Activated T-helper 17 cell treated with anti-CD3 and anti-CD28 coated beads, Interleukin-2, amount 50 U/mL, for 72 hours (primary cell): ENCODE results near the gene GAB3. TPM values are rescaled to one million over a fixed set of nuclear protein-coding genes. Genes with fewer than 3 reads are reported as not detected.

Experiments
- ATAC-seq: fragments of 150-1000 bp; cut with Tn5 transposase; replicated peaks from 2 replicates; pipeline ENCODE4 v1.10.0; 2021; ENCODE audit warnings: mild to moderate bottlenecking, moderate library complexity
- H3K27ac Mint-ChIP-seq: one replicate; pipeline ENCODE4 v1.8.0; 2022; ENCODE audit warnings: mixed read lengths
- H3K27me3 Mint-ChIP-seq: one replicate; pipeline ENCODE4 v1.8.0; 2022; ENCODE audit warnings: mixed read lengths
- H3K36me3 Mint-ChIP-seq: one replicate; pipeline ENCODE4 v1.8.0; 2022; ENCODE audit warnings: low read depth, mild to moderate bottlenecking, mixed read lengths
- H3K4me1 Mint-ChIP-seq: one replicate; pipeline ENCODE4 v1.8.0; 2022; ENCODE audit warnings: mixed read lengths
- H3K4me3 Mint-ChIP-seq: one replicate; pipeline ENCODE4 v1.8.0; 2022; ENCODE audit warnings: mild to moderate bottlenecking, mixed read lengths
- H3K9me3 Mint-ChIP-seq: one replicate; pipeline ENCODE4 v1.8.0; 2022; ENCODE audit warnings: mixed read lengths
- total RNA-seq, 2 donors: library from RNA; stranded (reverse); gene quantifications; one replicate each; pipeline ENCODE4 v1.2.3, GENCODE V29; 2022

GAB3 gene
- total RNA-seq, 2 donors from 2014 or later: 12.1 to 13.5 TPM

GRCh38 chrX:154775419-154776349 lies 24.8 kb upstream of the GAB3 start:
- Mint-ChIP-seq H3K4me3 (peak overlapping the region; percentile 33), H3K36me3 (peaks cover 74% of the 10 kb centered on the region), H3K9me3 (no peaks in the 10 kb centered on the region), H3K27me3 (no peaks in the 10 kb centered on the region), H3K4me1 (peaks cover 13% of the 10 kb centered on the region), H3K27ac (no peak overlapping the region)
- peak; percentile 80 for ATAC-seq

DNA sequence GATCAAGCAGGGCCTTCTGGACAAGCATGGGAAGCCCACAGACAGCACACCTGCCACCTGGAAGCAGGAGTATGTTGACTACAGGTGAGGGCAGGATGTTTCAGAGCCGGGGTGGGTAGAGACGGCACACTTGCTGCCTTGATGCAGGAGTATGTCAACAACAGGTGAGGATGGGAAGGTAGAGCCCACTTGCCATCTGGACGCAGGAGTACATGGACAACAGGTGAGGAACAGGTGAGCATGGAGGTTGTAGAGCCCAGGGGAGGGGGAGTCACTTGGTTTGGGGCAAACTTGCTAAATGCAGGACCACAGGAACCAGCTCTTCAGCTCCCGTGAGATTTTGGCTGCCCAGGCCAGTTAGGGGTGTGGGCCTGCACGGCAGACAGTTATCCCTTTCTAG lies 23.7 kb upstream of the GAB3 start:
- Mint-ChIP-seq H3K4me1 (peaks cover 13% of the 10 kb centered on the region), H3K9me3 (no peaks in the 10 kb centered on the region), H3K36me3 (peaks cover 84% of the 10 kb centered on the region), H3K27ac (peak overlapping the region; percentile 52), H3K4me3 (no peak overlapping the region), H3K27me3 (no peaks in the 10 kb centered on the region)
- no peak for ATAC-seq

DNA sequence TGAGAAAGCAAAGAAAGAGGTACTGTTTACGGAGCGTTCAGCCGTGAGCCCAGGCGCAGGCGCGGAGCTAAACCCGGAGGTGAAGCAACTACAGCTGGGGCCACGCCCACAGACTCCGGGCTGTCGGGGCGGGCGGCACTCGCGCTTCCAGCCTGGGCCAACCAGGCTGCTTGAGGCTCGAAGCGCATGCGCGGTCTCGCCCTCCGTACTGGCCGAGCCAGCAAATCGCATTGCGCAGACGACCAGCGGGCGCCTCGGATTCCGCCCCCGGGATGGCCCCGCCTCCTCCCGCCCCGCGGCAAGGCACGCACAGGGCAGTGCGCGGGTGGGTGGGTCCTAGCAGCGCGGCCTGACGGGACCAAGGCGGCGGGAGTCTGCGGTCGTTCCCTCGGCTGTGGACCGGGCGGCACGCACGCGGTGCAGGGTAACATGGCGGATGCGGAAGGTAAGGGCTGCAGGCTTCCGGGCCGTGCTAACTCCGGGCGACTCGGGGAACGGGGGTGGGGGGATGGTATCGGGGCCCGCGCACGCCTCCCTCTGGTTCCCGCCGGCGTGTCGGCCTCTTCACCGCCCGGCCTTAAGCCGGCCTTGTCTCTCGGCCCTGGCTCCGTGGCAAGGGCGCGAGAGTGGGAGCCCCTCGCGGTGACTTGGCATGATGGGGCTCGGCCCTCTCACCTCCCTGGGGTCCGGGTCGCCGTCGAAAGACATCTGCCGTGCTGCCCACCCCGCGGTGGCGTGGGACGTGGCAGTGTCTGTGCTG lies 11.8 kb upstream of the GAB3 start, which contains the start of gene DKC1:
DKC1 (plus strand) TSS at position 328 of the 760 bp plus-strand sequence; CDS start at position 430, 102 bp downstream.
- H3K27ac Mint-ChIP-seq: peak within 1 kb of the TSS; percentile 83
- peaks cover 42% of the 10 kb centered on the region for H3K36me3 Mint-ChIP-seq
- peak; percentile 91 for ATAC-seq
- H3K27me3 Mint-ChIP-seq: no peaks in the 10 kb centered on the region
- H3K4me3 Mint-ChIP-seq: peak within 1 kb of the TSS; percentile 86
- H3K4me1 Mint-ChIP-seq: peaks cover 5% of the 10 kb centered on the region
- no peaks in the 10 kb centered on the region for H3K9me3 Mint-ChIP-seq

DNA sequence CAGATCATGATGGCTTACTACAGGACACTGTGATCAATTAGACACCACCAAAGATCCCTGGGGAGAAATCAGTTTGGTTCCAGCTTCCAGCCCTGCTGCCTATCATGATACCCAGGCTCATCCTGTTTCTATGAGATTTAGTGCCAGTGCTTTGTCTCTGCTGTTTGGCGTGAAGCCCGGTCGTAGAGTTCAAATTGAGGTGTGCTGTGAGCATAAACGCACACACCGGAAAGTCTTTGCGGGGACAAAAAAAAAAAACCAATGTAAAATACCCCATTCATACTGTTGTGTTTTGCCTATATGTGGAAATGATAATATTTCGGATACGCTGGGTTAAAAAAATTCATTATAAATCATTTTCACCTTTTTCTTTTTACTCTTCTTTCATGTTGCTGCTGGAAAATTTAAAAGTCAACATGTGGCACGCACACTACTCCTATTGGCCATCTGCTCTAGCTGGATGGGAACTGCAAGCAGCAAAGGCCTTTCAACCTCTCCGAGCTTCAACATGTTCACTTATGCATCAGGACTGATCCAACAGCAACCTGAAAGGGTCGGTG lies 11.2 kb upstream of the GAB3 start:
- ATAC-seq: no peak
- peak overlapping the region; percentile 83 for H3K27ac Mint-ChIP-seq
- peaks cover 36% of the 10 kb centered on the region for H3K36me3 Mint-ChIP-seq
- H3K4me1 Mint-ChIP-seq: peaks cover 5% of the 10 kb centered on the region
- H3K27me3 Mint-ChIP-seq: no peaks in the 10 kb centered on the region
- no peaks in the 10 kb centered on the region for H3K9me3 Mint-ChIP-seq
- H3K4me3 Mint-ChIP-seq: peak overlapping the region; percentile 86

DNA sequence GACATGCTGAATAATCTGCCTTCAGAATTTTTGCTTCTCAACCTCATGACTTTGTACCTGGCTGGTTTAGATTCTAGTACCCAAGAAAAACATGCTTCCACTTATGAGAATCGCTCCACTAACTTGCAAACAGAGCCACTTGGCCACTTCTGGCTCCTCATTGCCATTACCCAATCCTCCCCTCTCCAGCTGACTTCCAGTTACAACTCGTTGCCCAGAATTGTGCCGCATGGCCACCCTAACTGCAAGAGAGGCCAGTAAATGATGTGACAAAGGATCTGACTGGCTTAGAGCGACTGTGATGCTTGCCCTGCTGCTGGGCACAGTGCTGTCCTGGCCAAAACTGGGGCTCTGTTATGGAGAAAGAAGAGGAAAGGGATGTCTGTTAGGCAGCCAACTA lies 7.8 kb upstream of the GAB3 start:
- Mint-ChIP-seq H3K4me1 (no peaks in the 10 kb centered on the region), H3K27ac (no peak overlapping the region), H3K9me3 (no peaks in the 10 kb centered on the region), H3K4me3 (no peak overlapping the region), H3K36me3 (peaks cover 6% of the 10 kb centered on the region), H3K27me3 (no peaks in the 10 kb centered on the region)
- ATAC-seq: no peak

DNA sequence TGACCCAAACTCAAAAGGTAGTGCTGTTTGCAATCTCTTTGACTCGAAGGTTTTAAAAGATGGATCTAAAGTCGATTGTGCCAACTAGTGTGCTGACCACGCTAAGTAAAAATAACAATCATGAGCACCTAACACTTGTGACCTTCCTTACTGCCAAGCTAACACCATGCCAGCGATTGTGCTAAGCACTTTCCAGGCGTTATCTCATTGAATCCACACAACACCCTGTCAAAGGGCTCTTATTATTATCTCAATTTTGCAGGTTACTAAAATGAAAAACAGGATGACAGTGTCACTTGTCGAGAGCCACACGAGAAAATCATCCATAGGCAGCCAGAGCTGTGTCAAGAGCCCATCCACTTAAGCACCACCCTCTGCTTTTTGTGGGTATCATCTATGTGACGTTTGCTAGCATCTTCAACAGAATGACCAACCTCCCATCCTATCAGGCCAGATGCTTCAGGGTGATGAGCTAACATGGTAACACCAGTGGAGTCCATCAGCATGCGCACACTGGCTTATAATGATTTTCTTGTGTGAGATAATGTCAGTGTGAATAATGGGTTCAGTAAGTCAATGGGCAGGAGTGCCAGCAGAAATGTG lies 893 bp upstream of the GAB3 start:
- no peaks in the 10 kb centered on the region for H3K27me3 Mint-ChIP-seq
- ATAC-seq: no peak
- H3K4me3 Mint-ChIP-seq: peak overlapping the region; percentile 80
- no peaks in the 10 kb centered on the region for H3K9me3 Mint-ChIP-seq
- no peak overlapping the region for H3K27ac Mint-ChIP-seq
- H3K4me1 Mint-ChIP-seq: peaks cover 5% of the 10 kb centered on the region
- no peaks in the 10 kb centered on the region for H3K36me3 Mint-ChIP-seq

- H3K4me3 Mint-ChIP-seq: peak overlapping the region; percentile 80
- H3K27ac Mint-ChIP-seq: no peak overlapping the region
- no peaks in the 10 kb centered on the region for H3K27me3 Mint-ChIP-seq
- peaks cover 5% of the 10 kb centered on the region for H3K4me1 Mint-ChIP-seq
- ATAC-seq: no peak
- H3K9me3 Mint-ChIP-seq: no peaks in the 10 kb centered on the region
- no peaks in the 10 kb centered on the region for H3K36me3 Mint-ChIP-seq
Observed at GRCh38 chrX:154751203-154751668, 359 bp upstream of the GAB3 start.

DNA sequence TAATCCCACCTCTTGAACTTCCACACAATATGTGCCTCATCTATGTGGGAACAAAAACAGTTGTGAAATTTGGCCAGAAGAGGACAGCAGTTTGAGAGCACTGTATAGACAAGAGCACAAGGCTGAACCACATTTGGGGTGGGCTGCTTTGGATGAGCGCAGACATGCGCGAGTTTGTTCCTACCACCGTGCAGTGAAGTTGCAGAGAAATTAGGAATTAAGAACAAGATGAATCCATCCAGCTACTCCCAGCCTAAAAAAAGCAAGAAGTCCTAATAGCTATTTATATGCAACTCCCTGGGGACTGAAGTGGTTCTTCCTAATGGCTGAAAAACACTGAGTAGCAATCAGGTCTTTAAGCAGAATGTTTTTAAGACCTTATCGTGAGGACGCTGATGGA lies 1.0 kb downstream of the GAB3 start:
- no peak for ATAC-seq
- H3K4me1 Mint-ChIP-seq: peaks cover 5% of the 10 kb centered on the region
- no peaks in the 10 kb centered on the region for H3K9me3 Mint-ChIP-seq
- H3K36me3 Mint-ChIP-seq: no peaks in the 10 kb centered on the region
- H3K4me3 Mint-ChIP-seq: peak overlapping the region; percentile 82
- H3K27me3 Mint-ChIP-seq: no peaks in the 10 kb centered on the region
- H3K27ac Mint-ChIP-seq: no peak overlapping the region

DNA sequence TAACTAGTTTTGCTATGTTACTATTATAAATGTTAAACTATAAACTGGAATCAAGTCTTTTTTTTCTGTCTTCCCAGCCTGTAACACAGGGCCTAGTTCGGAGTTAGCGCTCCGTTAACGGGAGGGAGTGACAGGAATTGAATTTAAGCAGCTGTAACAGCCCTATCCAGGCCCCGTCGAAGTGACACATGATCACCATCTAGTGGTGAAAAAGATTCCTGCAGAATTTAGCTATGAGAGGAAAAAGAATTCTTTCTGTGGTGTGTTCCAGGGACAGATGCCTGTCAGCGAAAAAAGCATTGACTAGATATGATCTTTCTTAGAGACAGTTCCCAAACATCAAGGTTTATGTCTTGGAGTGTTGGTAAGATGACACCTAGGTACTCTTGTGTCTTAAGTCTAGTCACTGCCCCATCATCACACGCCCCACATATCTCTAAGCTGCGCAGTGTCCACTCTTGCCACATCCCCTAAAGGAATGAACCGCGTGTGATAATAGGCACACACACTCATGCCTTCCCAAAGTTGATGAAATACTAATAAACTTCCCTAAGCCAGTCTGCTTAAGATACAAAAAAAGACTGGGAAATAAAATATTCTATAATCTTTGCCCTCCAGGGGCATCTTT lies 2.1 kb downstream of the GAB3 start:
- H3K27ac Mint-ChIP-seq: no peak overlapping the region
- peak overlapping the region; percentile 82 for H3K4me3 Mint-ChIP-seq
- no peaks in the 10 kb centered on the region for H3K27me3 Mint-ChIP-seq
- no peaks in the 10 kb centered on the region for H3K36me3 Mint-ChIP-seq
- ATAC-seq: peak; percentile 75
- H3K9me3 Mint-ChIP-seq: no peaks in the 10 kb centered on the region
- peaks cover 5% of the 10 kb centered on the region for H3K4me1 Mint-ChIP-seq

GRCh38 chrX:154742613-154743012 lies 8.3 kb downstream of the GAB3 start:
- no peak for ATAC-seq
- Mint-ChIP-seq H3K4me3 (peak overlapping the region; percentile 40), H3K36me3 (peaks cover 1% of the 10 kb centered on the region), H3K27me3 (no peaks in the 10 kb centered on the region), H3K27ac (peak overlapping the region; percentile 28), H3K9me3 (no peaks in the 10 kb centered on the region), H3K4me1 (peaks cover 9% of the 10 kb centered on the region)

- Mint-ChIP-seq H3K4me1 (peaks cover 31% of the 10 kb centered on the region), H3K27ac (no peak overlapping the region), H3K36me3 (peaks cover 12% of the 10 kb centered on the region), H3K27me3 (no peaks in the 10 kb centered on the region), H3K9me3 (no peaks in the 10 kb centered on the region), H3K4me3 (peak overlapping the region; percentile 40)
- no peak for ATAC-seq
Observed at GRCh38 chrX:154739952-154740465, 10.9 kb downstream of the GAB3 start.

- Mint-ChIP-seq H3K36me3 (peaks cover 12% of the 10 kb centered on the region), H3K9me3 (no peaks in the 10 kb centered on the region), H3K27me3 (no peaks in the 10 kb centered on the region), H3K4me3 (peak overlapping the region; percentile 70), H3K4me1 (peaks cover 38% of the 10 kb centered on the region), H3K27ac (peak overlapping the region; percentile 85)
- ATAC-seq: peak; percentile 53
Observed at GRCh38 chrX:154738011-154738738, 12.7 kb downstream of the GAB3 start.

GRCh38 chrX:154737136-154737535 lies 13.7 kb downstream of the GAB3 start:
- peak overlapping the region; percentile 69 for H3K27ac Mint-ChIP-seq
- H3K36me3 Mint-ChIP-seq: peaks cover 12% of the 10 kb centered on the region
- no peaks in the 10 kb centered on the region for H3K27me3 Mint-ChIP-seq
- H3K4me3 Mint-ChIP-seq: peak overlapping the region; percentile 70
- no peaks in the 10 kb centered on the region for H3K9me3 Mint-ChIP-seq
- no peak for ATAC-seq
- H3K4me1 Mint-ChIP-seq: peaks cover 46% of the 10 kb centered on the region
